ENCODE data around the gene ARHGDIA.

Gene ARHGDIA

GRCh38 chr17:81831957-81832607 is 39.1 kb downstream of the ARHGDIA start:
- DNase-seq (ENCODE audit: low read depth), result no peak
- TF ChIP-seq, protein P1, sequence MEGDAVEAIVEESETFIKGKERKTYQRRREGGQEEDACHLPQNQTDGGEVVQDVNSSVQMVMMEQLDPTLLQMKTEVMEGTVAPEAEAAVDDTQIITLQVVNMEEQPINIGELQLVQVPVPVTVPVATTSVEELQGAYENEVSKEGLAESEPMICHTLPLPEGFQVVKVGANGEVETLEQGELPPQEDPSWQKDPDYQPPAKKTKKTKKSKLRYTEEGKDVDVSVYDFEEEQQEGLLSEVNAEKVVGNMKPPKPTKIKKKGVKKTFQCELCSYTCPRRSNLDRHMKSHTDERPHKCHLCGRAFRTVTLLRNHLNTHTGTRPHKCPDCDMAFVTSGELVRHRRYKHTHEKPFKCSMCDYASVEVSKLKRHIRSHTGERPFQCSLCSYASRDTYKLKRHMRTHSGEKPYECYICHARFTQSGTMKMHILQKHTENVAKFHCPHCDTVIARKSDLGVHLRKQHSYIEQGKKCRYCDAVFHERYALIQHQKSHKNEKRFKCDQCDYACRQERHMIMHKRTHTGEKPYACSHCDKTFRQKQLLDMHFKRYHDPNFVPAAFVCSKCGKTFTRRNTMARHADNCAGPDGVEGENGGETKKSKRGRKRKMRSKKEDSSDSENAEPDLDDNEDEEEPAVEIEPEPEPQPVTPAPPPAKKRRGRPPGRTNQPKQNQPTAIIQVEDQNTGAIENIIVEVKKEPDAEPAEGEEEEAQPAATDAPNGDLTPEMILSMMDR (conservative IDR thresholded peaks at IDR 0.05; ENCODE audit: low read depth, low read length), result no peak
- peak overlapping the region; percentile 71 for H3K4me3 ChIP-seq (ENCODE audit: low read length)

- TF ChIP-seq, protein P1 (conservative IDR thresholded peaks at IDR 0.05; ENCODE audit: low read depth, low read length), result no peak
- H3K4me3 ChIP-seq (ENCODE audit: low read length), result no peak overlapping the region
- no peak for DNase-seq (ENCODE audit: low read depth)
These were observed 39.6 kb downstream of the ARHGDIA start for GRCh38 chr17:81831563-81831956.

GRCh38 chr17:81829858-81830257 is 41.3 kb downstream of the ARHGDIA start:
- no peak overlapping the region for H3K4me3 ChIP-seq (ENCODE audit: low read length)
- TF ChIP-seq, protein P1 (conservative IDR thresholded peaks at IDR 0.05; ENCODE audit: low read depth, low read length), result no peak
- no peak for DNase-seq (ENCODE audit: low read depth)

GRCh38 chr17:81828656-81829055 is 42.5 kb downstream of the ARHGDIA start:
- no peak overlapping the region for H3K4me3 ChIP-seq (ENCODE audit: low read length)
- TF ChIP-seq, protein P1 (conservative IDR thresholded peaks at IDR 0.05; ENCODE audit: low read depth, low read length), result no peak
- no peak for DNase-seq (ENCODE audit: low read depth)

- no peak for DNase-seq (ENCODE audit: low read depth)
- H3K4me3 ChIP-seq (ENCODE audit: low read length), result no peak overlapping the region
- TF ChIP-seq, protein P1 (conservative IDR thresholded peaks at IDR 0.05; ENCODE audit: low read depth, low read length), result no peak
These were observed 45.2 kb downstream of the ARHGDIA start for GRCh38 chr17:81825841-81826466.

- no peak for DNase-seq (ENCODE audit: low read depth)
- H3K4me3 ChIP-seq (ENCODE audit: low read length), result no peak overlapping the region
- TF ChIP-seq, protein P1 (conservative IDR thresholded peaks at IDR 0.05; ENCODE audit: low read depth, low read length), result no peak
These were observed 46.5 kb downstream of the ARHGDIA start for GRCh38 chr17:81824595-81824994.

All from retinal pigment epithelial cell (primary cell).